GM12878 (cell line): ENCODE data around the gene RNF223. TPM values are rescaled to one million over a fixed set of nuclear protein-coding genes. Genes with fewer than 3 reads are reported as not detected.

ENCODE experiments used
- ATAC-seq: fragments of 200-7000 bp; cut with Tn5 transposase; 3 replicates; pipeline ENCODE4 v1.9.1; 2020; ENCODE audit warnings: mild to moderate bottlenecking, moderate library complexity
- BruUV-seq: library from RNA; stranded (reverse); fragments of 400-500 nt; replicated peaks from 2 replicates; lab custom pipeline; 2021; lab: Mats Ljungman, UMichigan
- CTCF ChIA-PET: fragments of 300-600 bp; sonication (Branson Sonifier 250); formaldehyde crosslinking; extraction: SDS; loops from one replicate; lab custom pipeline; 2021; ENCODE audit warnings: inconsistent platforms; lab: Yijun Ruan, JAX
- POLR2A ChIA-PET: fragments of 350-600 bp; formaldehyde crosslinking; extraction: SDS; loops from one replicate; lab custom pipeline; 2021; ENCODE audit warnings: inconsistent platforms; lab: Charles Lee
- RAD21 ChIA-PET: fragments of 300-600 bp; sonication (Branson Sonifier 250); formaldehyde crosslinking; loops from one replicate; lab custom pipeline; 2023; ENCODE audit warnings: antibody characterized with exemption; ENCODE audit not compliant: unreplicated experiment; lab: Charles Lee
- SMC1A ChIA-PET: fragments of 300-600 bp; sonication (Branson Sonifier 250); formaldehyde crosslinking; loops from one replicate; lab custom pipeline; 2023; ENCODE audit not compliant: unreplicated experiment, uncharacterized antibody; lab: Charles Lee
- DNase-seq: peaks from one replicate; pipeline ENCODE4 v3.0.0-alpha.2; 2011; ENCODE audit warnings: low read depth, low spot score
- FAIRE-seq: peaks from 3 replicates; lab custom pipeline; 2011; peaks lifted over from hg19 to GRCh38; lab: Jason Lieb, UNC
- H2AFZ ChIP-seq: 2 replicates; pipeline ENCODE4 v1.6.0; 2011; ENCODE audit warnings: low read depth, low read length, control low read depth; ENCODE audit not compliant: control insufficient read depth
- H3K27ac ChIP-seq: 2 replicates; pipeline ENCODE4 v1.5.1; 2011; ENCODE audit warnings: control low read depth; ENCODE audit not compliant: control insufficient read depth, insufficient read depth
- H3K27me3 ChIP-seq, 2 experiments: replicated peaks in 1 of 2; 2 replicates each; pipeline versions ENCODE4 v1.6.0 to v1.6.1; 2011; ENCODE audit warnings: low read length in 1 of 2; ENCODE audit not compliant: control insufficient read depth in 2 of 2, insufficient read depth in 2 of 2
- H3K36me3 ChIP-seq, 2 experiments: 2 replicates each; pipeline ENCODE4 v1.5.1; 2011; ENCODE audit warnings: low read length in 1 of 2; ENCODE audit not compliant: control insufficient read depth in 2 of 2, insufficient read depth in 2 of 2
- H3K4me1 ChIP-seq: 2 replicates; pipeline ENCODE4 v1.6.1; 2011; ENCODE audit warnings: mild to moderate bottlenecking, low read length, moderate library complexity, mixed read lengths; ENCODE audit not compliant: control insufficient read depth, insufficient read depth
- H3K4me2 ChIP-seq: 2 replicates; pipeline ENCODE4 v1.6.0; 2011; ENCODE audit warnings: control low read depth; ENCODE audit not compliant: control insufficient read depth, insufficient read depth
- H3K4me3 ChIP-seq: fragments of 200-600 bp; sonication (generic); 2 replicates; pipeline ENCODE4 v1.5.1; 2016
- H3K79me2 ChIP-seq: 2 replicates; pipeline ENCODE4 v1.6.0; 2011; ENCODE audit warnings: low read length; ENCODE audit not compliant: control insufficient read depth, insufficient read depth
- H3K9ac ChIP-seq: 2 replicates; pipeline ENCODE4 v1.8.0; 2011; ENCODE audit warnings: low read length, control low read depth, mixed read lengths; ENCODE audit not compliant: control insufficient read depth, insufficient read depth
- H3K9me3 ChIP-seq: replicated peaks from 3 replicates; pipeline ENCODE4 v1.5.1; 2011; ENCODE audit warnings: mild to moderate bottlenecking, low read length; ENCODE audit not compliant: control insufficient read depth, insufficient read depth
- H4K20me1 ChIP-seq: 2 replicates; pipeline ENCODE4 v1.6.0; 2011; ENCODE audit not compliant: control insufficient read depth, insufficient read depth
- CHD2 ChIP-seq: IDR thresholded peaks from 2 replicates; pipeline ENCODE4 v1.6.1; 2011; ENCODE audit warnings: low read depth, low read length, improper control_type of control experiment, borderline replicate concordance
- RAD21 ChIP-seq: IDR thresholded peaks from 2 replicates; pipeline ENCODE4 v1.6.1; 2011; ENCODE audit warnings: mild to moderate bottlenecking, low read depth, low read length, moderate library complexity; ENCODE audit not compliant: insufficient read depth
- YY1 ChIP-seq: IDR thresholded peaks from 2 replicates; pipeline ENCODE4 v1.6.1; 2011; ENCODE audit warnings: low read depth, mild to moderate bottlenecking, low read length
- WGBS: methylation state at CpG from one replicate; pipeline ENCODE4 v1.1.6; 2016; ENCODE audit warnings: low lambda C conversion rate; ENCODE audit not compliant: insufficient replicate concordance, insufficient coverage; ENCODE audit errors: missing lambda C conversion rate; 5-methylcytosine and 5-hydroxymethylcytosine counted together
- in situ Hi-C: fragments of 300-500 bp; cut with MboI; formaldehyde crosslinking; loops from 9 replicates; pipeline ENCODE4 v1.14.3; 2018; ENCODE audit warnings: mixed read lengths
- intact Hi-C: fragments of 100-400 bp; cut with micrococcal nuclease; formaldehyde crosslinking; loops from one replicate; pipeline ENCODE4 v1.14.2; 2022; ENCODE audit not compliant: unreplicated experiment
- polyA plus RNA-seq, 11 experiments: library from polyadenylated mRNA; depleted of rRNA in 4 of 11; unstranded in 6 of 11; stranded (reverse) in 5 of 11; fragments of >200 nt; fragmentation: Nextera tagmentation in 4 of 11; fragmentation: Illumina TruSeq in 1 of 11; extraction: Ambion mirVana in 4 of 11; extraction: Trizol in 1 of 11; gene quantifications; 1 replicate in 1 of 11; 2 replicates in 10 of 11; pipeline versions ENCODE4 v1.2.1 to v1.2.3, GENCODE V29; 2011 to 2016; ENCODE audit warnings: inconsistent platforms in 2 of 11, missing spikeins in 2 of 11, low read depth in 1 of 11
- total RNA-seq, 4 experiments: library from RNA; depleted of rRNA in 3 of 4; stranded (reverse); fragments of >200 nt in 3 of 4; fragmentation: Illumina TruSeq in 1 of 4; extraction: Trizol in 1 of 4; gene quantifications; 2 replicates each; pipeline versions ENCODE4 v1.2.1 to v1.2.3, GENCODE V29; 2013 to 2021
- TF ChIP-seq, protein P1 (sequence below): fragments of 450-650 bp; IDR thresholded peaks from 2 replicates; pipeline ENCODE4 v1.6.1; 2018; ENCODE audit warnings: borderline replicate concordance, mild to moderate bottlenecking; ENCODE audit not compliant: partially characterized antibody

Gene RNF223
- total and polyA plus RNA-seq, 10 of the 15 experiments (the other 5 are each of a cell fraction or from before 2014, with no cell fraction given), result 0.06 TPM; not detected in 9

DNA sequence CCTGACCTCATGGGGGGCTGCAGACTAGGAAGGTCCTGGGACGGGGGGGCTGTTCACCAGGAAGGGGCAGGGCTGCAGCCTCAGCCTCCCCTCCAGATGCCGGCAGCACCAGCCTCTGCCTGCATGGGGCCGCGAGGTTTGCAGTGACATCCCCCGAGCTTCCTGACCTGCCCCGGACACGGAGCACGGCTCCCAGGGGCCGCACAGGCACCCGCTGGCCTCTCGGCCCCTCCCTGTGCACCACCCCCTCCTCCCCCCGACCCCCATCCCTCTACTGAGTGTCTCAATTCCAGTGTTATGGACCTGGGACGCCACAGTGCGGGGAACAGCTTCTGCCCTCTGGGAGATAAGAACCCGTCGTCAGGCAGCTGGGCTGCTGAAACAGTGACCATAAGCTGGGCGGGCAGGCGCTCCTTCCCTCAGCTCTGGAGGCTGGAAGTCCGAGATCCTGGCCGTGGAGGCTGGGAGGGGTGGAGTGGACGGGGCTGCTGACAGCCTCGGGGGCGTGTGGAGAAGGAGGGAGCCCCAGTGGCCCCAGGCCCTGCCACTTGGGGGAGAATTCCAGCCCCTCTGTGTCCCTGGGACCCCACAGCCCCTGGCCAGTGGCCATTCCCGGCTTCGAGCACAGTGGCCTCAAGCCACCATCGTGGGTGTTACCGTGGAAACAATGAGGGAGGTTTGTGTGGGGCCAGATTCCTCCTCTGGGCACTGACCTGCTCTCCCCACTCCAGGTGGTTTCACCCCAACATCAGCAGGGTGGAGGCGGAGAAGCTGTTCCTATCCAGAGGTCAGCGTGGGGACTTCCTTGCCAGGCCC is 11.6 kb downstream of the RNF223 start:
- TF ChIP-seq CHD2 (no peak), YY1 (no peak), RAD21 (no peak)
- TF ChIP-seq, protein P1, sequence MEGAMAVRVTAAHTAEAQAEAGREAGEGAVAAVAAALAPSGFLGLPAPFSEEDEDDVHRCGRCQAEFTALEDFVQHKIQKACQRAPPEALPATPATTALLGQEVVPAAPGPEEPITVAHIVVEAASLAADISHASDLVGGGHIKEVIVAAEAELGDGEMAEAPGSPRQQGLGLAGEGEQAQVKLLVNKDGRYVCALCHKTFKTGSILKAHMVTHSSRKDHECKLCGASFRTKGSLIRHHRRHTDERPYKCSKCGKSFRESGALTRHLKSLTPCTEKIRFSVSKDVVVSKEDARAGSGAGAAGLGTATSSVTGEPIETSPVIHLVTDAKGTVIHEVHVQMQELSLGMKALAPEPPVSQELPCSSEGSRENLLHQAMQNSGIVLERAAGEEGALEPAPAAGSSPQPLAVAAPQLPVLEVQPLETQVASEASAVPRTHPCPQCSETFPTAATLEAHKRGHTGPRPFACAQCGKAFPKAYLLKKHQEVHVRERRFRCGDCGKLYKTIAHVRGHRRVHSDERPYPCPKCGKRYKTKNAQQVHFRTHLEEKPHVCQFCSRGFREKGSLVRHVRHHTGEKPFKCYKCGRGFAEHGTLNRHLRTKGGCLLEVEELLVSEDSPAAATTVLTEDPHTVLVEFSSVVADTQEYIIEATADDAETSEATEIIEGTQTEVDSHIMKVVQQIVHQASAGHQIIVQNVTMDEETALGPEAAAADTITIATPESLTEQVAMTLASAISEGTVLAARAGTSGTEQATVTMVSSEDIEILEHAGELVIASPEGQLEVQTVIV, result no peak
- SMC1A ChIA-PET, result interaction anchor here (0.9 to 2.7 kb wide), 5 partner anchors 23 to 77 kb away, joined by 3 to 24 read pairs (median 11); partner anchors contain the start of gene ISG15
- no TSS peak for BruUV-seq
- Histone ChIP-seq H3K9ac (no peak overlapping the region), H3K4me3 (peak overlapping the region; percentile 63), H3K4me2 (peak overlapping the region; percentile 78), H3K27me3 (no peaks in the 10 kb centered on the region), H3K27ac (no peak overlapping the region; the same call in 1 of the 2 replicates), H3K36me3 (no peaks in the 10 kb centered on the region), H2AFZ (no peak overlapping the region), H3K79me2 (no peaks in the 10 kb centered on the region), H3K9me3 (no peaks in the 10 kb centered on the region), H4K20me1 (no peaks in the 10 kb centered on the region), H3K4me1 (peaks cover 28% of the 10 kb centered on the region)
- POLR2A ChIA-PET, result interaction anchor here (1.0 to 2.7 kb wide), 3 partner anchors 30 to 49 kb away, joined by 3 to 15 read pairs (median 3); partner anchors contain the start of gene ISG15
- FAIRE-seq (no peak), ATAC-seq (no peak), DNase-seq (no peak)
- 43% methylated on average over 15 of the region's 29 CpGs for WGBS
- in situ Hi-C loops, result loop anchor here (5.0 kb wide), 2 partner anchors 40 to 80 kb away; partner anchors contain the start of genes AGRN and PERM1
- RAD21 ChIA-PET, result interaction anchor here (0.7 to 3.7 kb wide), 10 partner anchors 23 to 228 kb away, joined by 3 to 58 read pairs (median 10); partner anchors contain the start of genes ISG15 and PERM1
- intact Hi-C loops, result loop anchor here (1.0 to 10.0 kb wide), 4 partner anchors 29 to 158 kb away; no protein-coding TSS in a partner anchor
- CTCF ChIA-PET, result interaction anchor here (1.3 to 8.7 kb wide), 9 partner anchors 23 to 188 kb away, joined by 4 to 83 read pairs (median 15); partner anchors contain the start of genes ISG15 and PERM1
